ENCODE results near the gene MXRA7. TPM values are rescaled to one million over a fixed set of nuclear protein-coding genes. Genes with fewer than 3 reads are reported as not detected.

Gene MXRA7
- total and polyA plus RNA-seq, 2 donors (not counting 3 experiments of a cell fraction or from before 2014, with no cell fraction given), result 49.5 to 95.8 TPM

GRCh38 chr17:76635659-76636360, 75.0 kb downstream of the MXRA7 start:
- no peak overlapping the region for H3K4me2 ChIP-seq (ENCODE audit: insufficient read depth, low read length)
- DNase-seq (ENCODE audit: low read depth, low spot score) (no peak), FAIRE-seq (no peak)
- no peak overlapping the region for H3K27ac ChIP-seq (ENCODE audit: insufficient read depth, low read depth, low read length)
- BruUV-seq (replicated peaks), result no TSS peak
- H3K4me3 ChIP-seq (replicated peaks in 1 of 3; ENCODE audit: insufficient read depth in 1 of 3, low read depth in 1 of 3, low read length in 3 of 3), result no peak overlapping the region
- CTCF ChIA-PET, result interaction anchor here (5.2 kb wide), 1 partner anchor 12 kb away, joined by 30 read pairs; no protein-coding TSS in a partner anchor
- POLR2A ChIA-PET, result no interaction called here
- intact Hi-C loops (cut with micrococcal nuclease), result no loop called here
- dilution Hi-C loops (cut with MboI; ENCODE audit: extremely low pct_ligation_motif_present, low sequenced_read_pairs), result no loop called here
- TF ChIP-seq POLR2AphosphoS5 (IDR thresholded peaks at IDR 0.05; ENCODE audit: insufficient read depth, low read depth, low read length), result no peak
- no peaks in the 10 kb centered on the region for H3K79me2 ChIP-seq (ENCODE audit: control insufficient read depth, insufficient read depth, low read length)
- no peak overlapping the region for H2AFZ ChIP-seq (ENCODE audit: low read depth, low read length)
- H3K36me3 ChIP-seq (ENCODE audit: control insufficient read depth in 2 of 2, extremely low read depth in 1 of 2, insufficient read depth in 2 of 2, low read length in 2 of 2), result no peaks in the 10 kb centered on the region
- H3K27me3 ChIP-seq (ENCODE audit: control insufficient read depth in 2 of 2, insufficient read depth in 2 of 2, low read length in 2 of 2), result peaks cover 0 to 2% of the 10 kb centered on the region in 2 experiments
- H3K9me3 ChIP-seq (replicated peaks; ENCODE audit: control insufficient read depth, insufficient read depth, low read length), result no peaks in the 10 kb centered on the region
- no peak overlapping the region for H3K9ac ChIP-seq (replicated peaks; ENCODE audit: extremely low read depth, insufficient read depth, low read length)
- no peaks in the 10 kb centered on the region for H3K4me1 ChIP-seq (ENCODE audit: control insufficient read depth, extremely low read depth, insufficient read depth, low read length)
- no peaks in the 10 kb centered on the region for H4K20me1 ChIP-seq (replicated peaks; ENCODE audit: control insufficient read depth, extremely low read depth, insufficient read depth, low read length)
- H3K9me1 ChIP-seq (replicated peaks; ENCODE audit: control insufficient read depth, extremely low read depth, insufficient read depth, low read length), result no peaks in the 10 kb centered on the region

- ChIA-PET CTCF (interaction anchor here (1.2 to 5.2 kb wide), 2 partner anchors 11 to 77 kb away, joined by 3 to 30 read pairs; no protein-coding TSS in a partner anchor), POLR2A (no interaction called here)
- H3K4me3 ChIP-seq (replicated peaks in 1 of 3; ENCODE audit: insufficient read depth in 1 of 3, low read depth in 1 of 3, low read length in 3 of 3), result no peak overlapping the region
- H3K79me2 ChIP-seq (ENCODE audit: control insufficient read depth, insufficient read depth, low read length), result no peaks in the 10 kb centered on the region
- H2AFZ ChIP-seq (ENCODE audit: low read depth, low read length), result no peak overlapping the region
- H4K20me1 ChIP-seq (replicated peaks; ENCODE audit: control insufficient read depth, extremely low read depth, insufficient read depth, low read length), result no peaks in the 10 kb centered on the region
- peaks cover 0 to 2% of the 10 kb centered on the region in 2 experiments for H3K27me3 ChIP-seq (ENCODE audit: control insufficient read depth in 2 of 2, insufficient read depth in 2 of 2, low read length in 2 of 2)
- H3K36me3 ChIP-seq (ENCODE audit: control insufficient read depth in 2 of 2, extremely low read depth in 1 of 2, insufficient read depth in 2 of 2, low read length in 2 of 2), result no peaks in the 10 kb centered on the region
- H3K9ac ChIP-seq (replicated peaks; ENCODE audit: extremely low read depth, insufficient read depth, low read length), result no peak overlapping the region
- TF ChIP-seq CTCF (IDR thresholded peaks at IDR 0.05; ENCODE audit: extremely low read depth in 1 of 2, insufficient read depth in 1 of 2, low read depth in 1 of 2, low read length in 2 of 2), result no peak
- TF ChIP-seq JUN (IDR thresholded peaks at IDR 0.05; ENCODE audit: borderline replicate concordance, insufficient read depth, insufficient read length, low read depth), result no peak
- TF ChIP-seq FOS (IDR thresholded peaks at IDR 0.05; ENCODE audit: borderline replicate concordance, insufficient read depth, low read length), result peak; percentile 50
- no peak for TF ChIP-seq POLR2AphosphoS5 (IDR thresholded peaks at IDR 0.05; ENCODE audit: insufficient read depth, low read depth, low read length)
- no peak for TF ChIP-seq EZH2 (IDR thresholded peaks at IDR 0.05; ENCODE audit: borderline replicate concordance, low read depth, low read length, severe bottlenecking)
- TF ChIP-seq MYC (IDR thresholded peaks at IDR 0.05; ENCODE audit: low read depth, low read length), result no peak
- H3K9me1 ChIP-seq (replicated peaks; ENCODE audit: control insufficient read depth, extremely low read depth, insufficient read depth, low read length), result no peaks in the 10 kb centered on the region
- no peak for FAIRE-seq
- no peak for DNase-seq (ENCODE audit: low read depth, low spot score)
- no peaks in the 10 kb centered on the region for H3K9me3 ChIP-seq (replicated peaks; ENCODE audit: control insufficient read depth, insufficient read depth, low read length)
- BruUV-seq (replicated peaks), result no TSS peak
- no peaks in the 10 kb centered on the region for H3K4me1 ChIP-seq (ENCODE audit: control insufficient read depth, extremely low read depth, insufficient read depth, low read length)
- dilution Hi-C loops (cut with MboI; ENCODE audit: extremely low pct_ligation_motif_present, low sequenced_read_pairs), result no loop called here
- H3K27ac ChIP-seq (ENCODE audit: insufficient read depth, low read depth, low read length), result no peak overlapping the region
- H3K4me2 ChIP-seq (ENCODE audit: insufficient read depth, low read length), result no peak overlapping the region
- intact Hi-C loops (cut with micrococcal nuclease), result no loop called here
Observed at GRCh38 chr17:76635039-76635438, 75.7 kb downstream of the MXRA7 start.
